SK-N-SH treated with all-trans-retinoic acid at 6 μM for 48 hours (cell line): ENCODE measurements around the gene BMPR1B.

Source experiments
- ESRRG ChIP-seq: fragments of 250-450 bp; sonication (Bioruptor Pico); IDR thresholded peaks from 2 replicates; pipeline ENCODE4 v1.6.1; 2021; ENCODE audit warnings: mild to moderate bottlenecking
- OSR1 ChIP-seq: fragments of 250-450 bp; sonication (Bioruptor Pico); IDR thresholded peaks from 2 replicates; pipeline ENCODE4 v1.8.0; 2022; ENCODE audit warnings: moderate library complexity, mild to moderate bottlenecking, inconsistent platforms
- PPARA ChIP-seq: fragments of 250-450 bp; sonication (Bioruptor Pico); IDR thresholded peaks from 2 replicates; pipeline ENCODE4 v1.5.0; 2020; ENCODE audit warnings: mild to moderate bottlenecking, borderline replicate concordance
- TOX ChIP-seq: fragments of 250-450 bp; sonication (Bioruptor Pico); IDR thresholded peaks from 2 replicates; pipeline ENCODE4 v1.8.0; 2021; ENCODE audit warnings: mild to moderate bottlenecking, moderate library complexity, borderline replicate concordance
- ZFP3 ChIP-seq: fragments of 250-450 bp; sonication (Bioruptor Pico); IDR thresholded peaks from 2 replicates; pipeline ENCODE4 v1.5.0; 2020; ENCODE audit warnings: mild to moderate bottlenecking, moderate library complexity
- ZNF565 ChIP-seq: fragments of 450-650 bp; formaldehyde crosslinking; conservative IDR thresholded peaks from 2 replicates; pipeline ENCODE4 v1.5.0; 2020; ENCODE audit warnings: low read depth, mild to moderate bottlenecking, moderate library complexity
- TF ChIP-seq, protein P1 (sequence below): fragments of 250-450 bp; sonication (Bioruptor Pico); IDR thresholded peaks from 2 replicates; pipeline ENCODE4 v1.8.0; 2020; ENCODE audit warnings: mild to moderate bottlenecking, moderate library complexity, borderline replicate concordance

DNA sequence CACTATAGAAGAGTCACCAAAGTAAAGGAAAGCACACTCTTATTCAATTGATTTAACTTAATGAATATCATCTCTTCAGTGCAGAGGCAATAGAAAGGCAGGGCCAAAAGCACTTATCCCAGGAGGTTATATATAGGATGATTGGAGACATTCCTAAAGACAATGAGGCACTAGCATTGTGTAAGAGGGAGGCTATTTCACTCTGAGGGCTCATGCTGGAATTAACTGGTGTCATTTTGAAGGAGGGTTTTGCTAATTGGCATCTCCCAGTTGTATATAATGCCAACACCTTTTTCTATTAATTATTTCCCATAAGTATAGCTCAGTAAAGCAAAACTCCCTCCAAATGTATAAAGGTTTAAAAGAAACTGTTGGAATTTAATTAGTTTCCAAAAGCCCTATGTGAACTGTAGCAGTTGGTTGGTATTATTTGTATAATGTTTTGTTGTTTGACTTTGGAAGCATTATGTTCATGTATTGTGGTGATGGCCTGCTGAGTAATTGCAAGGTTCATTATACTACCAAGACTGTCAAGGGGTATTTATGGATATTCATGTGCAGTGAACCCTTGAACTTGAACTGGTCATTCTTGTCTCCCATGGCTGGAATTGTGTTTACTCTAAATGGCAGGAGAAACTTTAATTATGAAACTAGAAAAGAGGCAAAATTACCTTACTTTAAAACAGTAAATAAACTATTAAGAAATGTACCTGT, 270.3 kb downstream of the BMPR1B start:
- TF ChIP-seq ZFP3 (CRISPR knock-in tag) (no peak), ZNF565 (no peak), ESRRG (CRISPR knock-in tag) (no peak), PPARA (CRISPR knock-in tag) (no peak), OSR1 (CRISPR knock-in tag) (no peak), TOX (CRISPR knock-in tag) (no peak)
- TF ChIP-seq, protein P1, sequence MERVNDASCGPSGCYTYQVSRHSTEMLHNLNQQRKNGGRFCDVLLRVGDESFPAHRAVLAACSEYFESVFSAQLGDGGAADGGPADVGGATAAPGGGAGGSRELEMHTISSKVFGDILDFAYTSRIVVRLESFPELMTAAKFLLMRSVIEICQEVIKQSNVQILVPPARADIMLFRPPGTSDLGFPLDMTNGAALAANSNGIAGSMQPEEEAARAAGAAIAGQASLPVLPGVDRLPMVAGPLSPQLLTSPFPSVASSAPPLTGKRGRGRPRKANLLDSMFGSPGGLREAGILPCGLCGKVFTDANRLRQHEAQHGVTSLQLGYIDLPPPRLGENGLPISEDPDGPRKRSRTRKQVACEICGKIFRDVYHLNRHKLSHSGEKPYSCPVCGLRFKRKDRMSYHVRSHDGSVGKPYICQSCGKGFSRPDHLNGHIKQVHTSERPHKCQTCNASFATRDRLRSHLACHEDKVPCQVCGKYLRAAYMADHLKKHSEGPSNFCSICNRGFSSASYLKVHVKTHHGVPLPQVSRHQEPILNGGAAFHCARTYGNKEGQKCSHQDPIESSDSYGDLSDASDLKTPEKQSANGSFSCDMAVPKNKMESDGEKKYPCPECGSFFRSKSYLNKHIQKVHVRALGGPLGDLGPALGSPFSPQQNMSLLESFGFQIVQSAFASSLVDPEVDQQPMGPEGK: no peak
